HS-5 (cell line): ENCODE data around the gene ZIC1.

ENCODE experiments used
- DNase-seq: peaks from one replicate; pipeline ENCODE4 v3.0.0-alpha.2; 2012; ENCODE audit warnings: low read depth

ZIC1 gene

DNA sequence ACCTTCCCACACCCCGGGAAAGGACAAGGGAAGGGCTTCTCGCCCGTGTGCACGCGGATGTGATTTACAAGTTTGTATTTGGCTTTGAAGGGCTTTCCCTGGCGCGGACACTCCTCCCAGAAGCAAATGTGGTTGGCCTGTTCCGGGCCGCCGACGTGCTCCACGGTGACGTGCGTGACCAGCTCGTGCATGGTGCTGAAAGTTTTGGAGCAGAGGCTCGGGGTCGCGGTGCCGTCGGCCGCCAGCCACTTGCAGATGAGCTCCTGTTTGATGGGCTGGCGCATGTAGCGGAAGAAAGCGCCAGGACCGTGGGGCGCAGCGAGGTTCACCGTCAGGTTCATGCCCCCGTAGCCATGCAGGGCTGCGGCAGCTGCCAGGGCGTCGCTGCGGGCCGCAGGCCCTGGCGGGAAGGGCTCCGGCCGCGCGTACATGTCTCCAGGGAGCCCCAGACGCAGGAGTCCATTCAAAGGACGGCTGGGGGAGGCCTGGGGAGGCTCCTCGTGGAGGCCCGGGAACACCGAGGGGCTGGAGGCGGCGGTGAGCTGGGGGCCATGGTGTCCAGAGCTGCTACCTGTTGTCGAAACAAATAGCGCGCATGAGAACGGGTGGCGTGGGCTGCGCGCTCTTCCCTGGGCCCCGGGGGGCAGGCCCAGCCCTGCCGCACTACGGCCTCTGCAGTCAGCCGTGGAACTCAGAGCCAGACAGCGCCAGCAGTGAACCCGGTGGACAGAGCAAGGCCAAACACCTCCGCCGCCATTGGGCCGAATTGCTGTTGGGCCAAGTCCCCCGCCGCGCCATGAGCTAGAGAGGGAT is 13.1 kb upstream of the ZIC1 start:
- DNase-seq, result no peak

DNA sequence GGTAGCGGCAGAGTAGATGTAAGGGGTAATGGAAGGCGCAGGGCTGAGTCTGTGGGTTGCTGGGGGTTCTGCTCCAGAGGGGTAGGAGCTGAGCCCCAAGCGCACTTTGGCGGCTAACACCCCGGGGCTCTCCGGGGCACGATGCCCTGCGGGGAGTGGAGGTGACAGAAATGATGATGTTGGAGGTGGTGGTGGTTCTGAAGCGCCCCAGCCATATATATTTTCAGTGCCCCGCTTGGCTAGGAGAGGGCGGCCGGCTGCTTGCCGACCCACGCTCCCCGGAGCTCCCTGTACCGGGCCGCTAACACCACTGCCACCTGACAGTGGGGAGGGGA is 12.5 kb upstream of the ZIC1 start:
- no peak for DNase-seq

DNA sequence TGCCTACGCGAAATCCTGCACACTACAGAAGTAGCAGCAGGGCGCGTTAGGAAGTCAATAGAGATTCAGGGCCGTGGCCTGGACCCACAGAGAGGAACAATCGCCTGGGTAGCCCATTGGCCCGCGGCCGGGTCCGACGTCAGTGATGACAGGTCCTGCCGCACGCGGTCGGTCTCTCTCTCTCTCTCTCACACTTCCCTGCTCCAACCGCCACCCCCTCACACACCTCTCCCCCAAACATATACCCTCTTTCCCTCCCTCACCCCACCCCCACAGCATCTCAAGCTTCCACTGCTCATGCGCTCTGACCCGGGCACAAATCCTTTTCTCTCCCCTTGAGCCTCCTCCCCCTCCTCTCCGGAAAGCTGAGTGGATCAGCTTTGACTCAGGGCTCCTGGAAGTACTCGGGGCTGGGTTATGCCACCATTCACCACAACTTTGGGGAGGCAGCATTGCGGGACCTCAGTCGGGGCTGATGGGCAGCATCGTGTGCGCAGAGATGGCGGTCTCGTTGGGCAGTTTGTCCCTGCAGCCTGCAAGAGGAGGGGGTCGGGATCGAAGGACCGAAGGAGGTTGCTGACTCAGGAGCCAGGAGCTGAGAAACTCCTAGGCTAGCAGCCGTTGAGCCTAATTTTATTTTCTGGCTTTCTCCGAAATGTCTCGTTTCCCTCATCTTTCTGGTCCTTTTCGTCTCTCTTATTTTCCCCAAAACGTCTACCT is 11.8 kb upstream of the ZIC1 start:
- DNase-seq, result no peak

DNA sequence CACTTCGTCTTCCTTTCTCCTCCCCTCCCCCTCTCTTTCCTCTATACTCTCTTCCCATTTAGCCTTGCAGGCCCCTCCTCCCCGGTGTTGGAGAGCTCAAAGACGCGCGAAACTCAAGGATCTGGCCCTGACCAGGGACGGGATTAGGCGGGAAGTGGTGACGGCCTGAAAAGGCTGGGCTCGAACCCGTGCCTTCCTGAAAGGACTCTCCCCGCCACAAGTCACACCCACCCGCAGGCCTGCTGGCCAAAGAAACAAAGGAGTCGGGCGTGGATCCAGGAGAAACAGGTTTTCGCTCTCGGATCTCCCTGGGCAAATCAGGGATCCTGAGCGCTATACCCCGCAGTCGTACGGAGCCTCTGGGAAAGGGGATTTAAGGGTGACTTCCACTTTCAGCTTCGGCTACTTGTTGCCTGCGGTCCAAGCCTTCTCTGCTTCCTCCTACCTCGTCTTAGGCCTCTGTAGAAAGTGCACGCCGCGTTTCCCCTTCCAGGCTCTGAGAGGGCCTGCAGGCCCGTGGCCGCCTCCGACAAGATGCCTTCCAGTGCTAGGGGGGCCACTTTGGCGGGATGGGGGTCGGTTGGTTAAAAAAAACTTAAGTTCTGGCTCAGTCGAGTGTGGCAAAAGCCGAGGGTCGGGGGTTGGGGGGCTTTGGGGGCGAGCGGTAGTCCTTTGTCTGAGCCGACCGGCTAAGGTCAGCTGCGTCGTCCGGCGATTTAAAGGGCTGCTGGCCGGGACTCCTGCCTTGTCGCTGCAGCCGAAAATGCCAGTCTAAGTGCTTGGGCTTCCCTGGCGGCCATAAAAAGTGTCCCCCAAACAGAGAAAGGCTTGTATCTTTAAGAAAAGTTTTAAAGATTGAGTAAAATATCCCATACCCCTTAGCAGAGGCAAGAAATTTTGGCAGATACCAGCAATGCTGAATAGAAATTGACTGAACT is 11.0 kb upstream of the ZIC1 start:
- DNase-seq, result no peak

DNA sequence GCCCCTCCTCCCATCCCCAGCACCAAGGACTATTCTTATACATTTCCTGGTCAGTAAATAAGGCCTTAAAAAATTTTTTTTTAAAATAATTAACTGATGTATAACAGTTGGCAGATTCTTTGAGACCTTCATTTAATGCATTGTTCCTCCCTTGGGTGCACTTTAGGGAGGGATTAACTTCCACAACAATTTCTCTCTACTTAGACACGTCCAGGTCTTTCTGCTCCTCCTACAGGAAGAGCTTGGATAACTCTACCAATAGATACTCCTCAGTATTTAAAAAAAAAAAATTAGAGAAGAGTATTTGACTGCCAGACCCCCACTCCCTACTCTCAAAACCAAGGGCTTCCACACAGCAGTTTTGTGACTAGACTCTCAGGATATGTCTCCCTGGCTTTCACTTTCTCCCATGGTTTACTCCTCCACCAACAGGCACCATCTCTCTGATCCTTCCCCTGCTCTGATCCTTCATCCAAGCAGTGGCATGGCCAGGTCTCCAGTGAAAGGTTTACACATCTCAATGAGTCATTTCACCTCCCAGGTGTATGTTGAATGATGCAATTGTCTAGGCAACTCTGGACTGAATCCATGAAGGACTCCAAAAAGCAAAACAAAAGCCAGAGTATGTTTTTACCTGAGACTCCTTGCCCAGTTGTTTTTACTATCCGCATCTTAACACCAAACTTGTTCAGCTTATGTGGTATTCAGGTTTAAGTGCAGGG is 10.2 kb upstream of the ZIC1 start:
- DNase-seq, result no peak

DNA sequence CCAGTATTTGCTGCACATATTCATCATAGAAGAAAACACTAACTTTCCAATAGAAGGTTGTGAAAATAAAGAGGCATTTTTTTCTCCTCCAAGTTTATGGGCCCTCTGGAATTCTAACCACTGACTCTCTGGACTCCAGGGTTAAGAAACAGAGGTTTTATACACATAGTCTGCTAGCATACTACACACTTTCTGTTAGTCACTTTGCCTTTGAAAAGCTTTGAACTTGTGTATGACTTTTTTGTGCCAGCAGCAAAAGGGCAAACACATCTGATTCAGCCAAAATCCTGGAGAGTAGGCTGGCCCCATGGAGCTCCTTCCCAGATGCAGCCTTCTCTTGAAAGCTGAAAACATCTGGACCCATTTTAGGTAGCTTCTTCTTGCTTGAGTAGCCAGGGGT is 9.1 kb upstream of the ZIC1 start:
- no peak for DNase-seq

DNA sequence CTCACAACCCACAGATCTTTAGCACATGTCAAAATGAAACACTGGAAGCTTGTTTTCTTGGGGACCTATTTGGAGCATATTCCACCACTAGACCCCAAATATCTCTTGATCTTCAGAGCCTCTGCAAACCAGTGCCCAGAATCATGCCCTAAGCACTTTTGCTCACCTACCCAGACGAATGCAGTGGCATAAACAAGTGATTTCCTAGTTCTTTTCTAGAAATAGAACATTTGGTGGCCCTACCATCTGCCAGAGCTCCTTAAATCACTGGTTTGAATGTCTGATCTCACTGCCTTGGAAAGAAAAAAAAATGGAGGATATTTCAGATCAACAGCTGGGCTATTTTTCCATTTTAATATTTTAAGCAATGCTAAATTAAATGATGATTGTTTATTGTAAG is 8.2 kb upstream of the ZIC1 start:
- no peak for DNase-seq

DNA sequence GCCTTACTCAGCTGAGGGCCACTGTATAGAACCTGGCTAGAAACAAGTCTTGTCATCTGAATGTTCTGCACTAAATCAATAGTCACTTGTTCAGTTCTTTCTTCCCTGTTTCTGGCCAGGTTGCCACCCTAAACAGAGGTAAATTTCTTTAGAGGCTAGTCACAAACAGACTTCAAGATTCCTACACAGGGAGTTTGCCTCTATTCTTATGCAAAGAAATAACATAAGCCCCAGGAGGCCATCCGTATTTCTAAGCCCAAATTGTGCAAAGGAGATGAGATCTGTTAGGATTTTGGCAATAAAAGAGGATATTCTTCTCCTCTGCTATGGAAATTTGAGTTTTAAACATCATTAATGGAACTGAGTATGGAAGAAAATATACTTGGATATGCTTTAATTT is 7.7 kb upstream of the ZIC1 start:
- DNase-seq, result no peak

DNA sequence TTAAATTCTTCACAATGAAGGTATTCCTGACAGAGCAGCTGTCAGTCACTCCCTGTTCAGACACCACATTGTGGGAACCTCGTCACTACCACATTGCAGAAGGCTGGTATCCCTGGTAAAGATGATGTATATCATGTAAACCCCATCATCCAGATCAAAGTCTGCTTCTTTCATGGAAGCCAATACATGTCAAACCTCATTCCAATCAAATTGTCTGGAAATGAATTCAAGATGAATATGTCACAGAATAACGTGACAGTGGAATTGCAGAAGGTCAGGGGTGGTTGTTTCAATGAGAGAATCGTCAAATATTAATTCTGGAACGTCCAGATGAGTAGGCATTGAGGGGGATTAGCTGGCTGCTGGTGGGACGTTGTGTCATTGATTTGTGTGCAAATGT is 7.0 kb upstream of the ZIC1 start:
- DNase-seq, result no peak

DNA sequence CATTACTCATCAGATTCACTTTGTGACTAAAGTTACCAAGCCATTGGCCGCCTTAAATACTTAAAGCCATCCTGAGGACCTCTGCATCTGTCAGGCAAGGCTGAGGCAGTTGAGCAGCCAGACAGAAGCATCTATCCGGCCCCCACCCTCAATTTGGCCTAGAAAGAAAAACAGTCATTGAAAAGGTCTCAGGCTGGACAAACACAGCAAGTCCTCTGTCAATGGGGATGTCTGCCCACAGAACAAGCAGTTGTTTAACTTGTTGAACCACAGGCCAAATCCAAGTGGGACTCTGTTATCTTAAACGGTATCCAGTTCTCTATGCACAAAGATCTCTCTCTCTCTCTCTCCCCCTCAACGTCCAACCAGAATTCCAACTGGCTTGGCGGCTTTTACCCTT is 5.7 kb upstream of the ZIC1 start:
- no peak for DNase-seq

DNA sequence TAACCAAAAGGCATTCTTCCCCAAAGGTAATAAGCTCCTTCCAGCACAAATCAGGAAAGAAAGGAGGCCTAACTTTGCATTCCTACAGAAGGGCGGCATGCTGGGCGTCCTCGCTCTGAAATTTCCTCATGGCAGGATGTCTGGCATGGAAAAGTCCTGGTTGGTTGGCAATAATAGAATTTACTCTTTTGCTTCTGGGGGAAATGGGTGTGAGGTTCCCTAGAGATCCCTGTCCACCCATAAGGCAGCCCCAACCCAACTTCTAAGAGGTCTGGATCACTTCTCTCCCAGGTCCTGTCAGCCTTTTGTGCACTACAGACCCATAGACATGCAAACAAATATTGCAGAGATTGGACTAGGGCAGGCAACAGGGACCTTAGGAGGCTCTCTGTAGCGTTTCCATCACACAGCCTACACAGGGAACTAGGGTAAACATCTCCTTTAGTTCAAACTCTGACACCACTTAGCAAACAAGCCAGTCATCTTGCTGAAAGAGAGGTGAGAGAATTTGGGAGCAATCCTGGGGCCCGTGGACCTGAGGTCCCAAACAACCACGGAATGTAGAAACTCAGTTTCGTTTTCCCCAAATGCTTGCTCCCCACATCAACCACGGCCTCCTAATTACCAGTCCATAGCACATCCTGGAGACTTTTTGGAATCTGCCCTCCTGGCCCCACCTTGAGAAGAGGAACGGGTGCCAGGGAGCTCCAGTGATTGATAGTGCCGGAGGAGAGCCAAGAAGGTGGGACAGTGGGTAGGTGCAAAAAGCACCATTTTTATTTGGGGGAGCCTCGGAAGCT is 5.0 kb upstream of the ZIC1 start:
- DNase-seq, result no peak

DNA sequence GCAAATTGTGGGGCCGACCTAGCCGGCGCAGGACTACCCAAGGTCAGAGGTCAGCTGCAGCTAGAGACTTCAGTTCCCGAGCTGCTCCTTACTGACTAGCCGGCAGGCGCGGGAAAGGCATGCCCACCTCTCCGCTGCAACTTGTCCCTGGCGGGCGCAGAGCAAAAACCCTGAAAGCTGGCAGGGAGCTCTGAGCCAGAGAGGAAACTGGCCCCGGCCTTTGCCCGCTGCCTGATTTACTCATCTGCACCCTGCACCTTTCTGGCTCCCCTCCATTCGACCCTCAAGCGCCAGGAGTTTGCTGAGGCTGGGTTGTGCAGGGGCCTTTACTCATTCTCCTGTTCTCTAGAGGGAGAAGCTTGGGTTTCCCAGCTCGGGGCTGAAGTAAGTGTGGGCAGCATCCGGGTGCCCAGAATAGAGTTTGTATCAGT is 4.3 kb upstream of the ZIC1 start:
- no peak for DNase-seq

DNA sequence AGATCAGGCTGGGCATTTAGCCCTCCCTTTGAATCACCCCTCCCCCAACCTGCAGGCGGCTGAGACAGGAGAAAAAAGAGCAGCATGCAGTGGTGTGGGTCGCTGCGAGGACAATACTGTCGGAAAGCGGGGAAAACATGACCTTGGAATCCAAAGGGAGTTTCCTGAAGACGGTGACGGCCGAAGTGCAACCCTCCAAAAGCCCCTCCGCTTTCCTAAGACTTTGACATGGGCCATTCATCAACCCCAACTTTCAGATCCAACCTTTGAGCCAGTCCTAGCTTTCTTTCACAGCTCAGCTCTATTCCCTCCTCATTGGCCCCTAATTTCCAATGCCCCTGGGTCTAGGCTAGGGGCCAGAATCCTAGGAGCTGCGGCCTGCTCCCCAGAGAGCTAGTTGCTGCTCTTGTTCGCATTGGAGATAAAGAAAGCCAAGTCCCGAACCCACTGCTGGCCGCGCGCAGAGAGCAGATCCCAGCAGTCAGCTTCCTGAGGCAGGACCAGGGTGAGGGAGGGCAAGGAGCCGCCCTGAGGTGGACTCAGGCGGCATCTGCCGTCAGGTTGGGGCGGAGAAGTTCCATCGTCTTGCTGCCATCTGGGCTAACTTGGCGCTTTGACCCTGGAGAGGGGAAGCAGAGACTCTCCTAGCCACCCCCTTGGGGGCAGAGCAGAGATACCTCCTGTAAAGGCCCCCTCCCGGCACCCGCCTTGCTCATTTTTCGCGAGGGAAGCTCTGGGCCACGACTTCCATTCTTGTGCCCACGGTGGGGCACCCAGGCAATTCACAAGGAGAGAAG is 3.7 kb upstream of the ZIC1 start:
- no peak for DNase-seq

DNA sequence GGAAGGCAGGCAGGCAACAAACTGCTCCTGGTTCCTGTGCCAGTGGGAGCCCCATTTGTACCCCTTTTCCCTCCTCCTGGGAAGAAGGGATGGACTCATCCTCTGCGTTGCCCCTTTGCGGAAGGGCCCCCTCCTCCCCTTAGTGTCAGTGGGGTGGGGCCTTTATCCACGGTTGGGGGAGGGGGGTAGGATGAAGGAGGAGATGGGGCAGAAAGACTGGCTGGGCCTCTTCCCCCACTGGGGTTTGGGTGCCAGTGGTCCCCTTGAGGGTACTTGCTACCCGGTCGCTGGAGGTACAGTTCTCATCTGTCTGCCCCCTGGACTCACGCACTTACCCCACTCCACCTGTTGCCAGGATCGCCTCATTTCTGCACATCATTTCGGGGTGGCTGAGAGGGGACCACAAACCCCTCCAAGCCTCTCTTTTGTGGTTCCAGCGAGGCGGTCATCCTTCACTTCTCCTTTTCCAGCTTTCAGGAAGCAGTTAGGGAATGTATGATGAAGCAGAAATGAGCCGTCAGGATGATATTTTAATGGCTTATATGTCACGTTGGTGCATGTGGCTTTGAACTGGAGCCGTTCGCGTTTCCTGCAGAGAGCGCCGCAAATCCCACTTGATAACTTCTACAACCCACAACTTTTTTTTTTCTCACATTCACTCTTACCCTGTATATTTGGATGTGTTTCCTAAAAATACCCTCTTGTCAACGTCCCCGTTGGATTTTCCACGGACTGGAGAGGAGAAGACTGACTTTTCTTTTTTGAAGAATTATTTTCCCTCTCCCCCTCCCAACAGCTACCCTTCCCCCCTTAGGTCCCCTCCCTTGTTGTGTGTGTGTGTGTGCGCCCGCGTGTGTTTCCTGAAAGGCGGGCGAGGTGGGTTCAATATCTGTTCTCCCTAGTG is 2.9 kb upstream of the ZIC1 start, which contains the start of gene ZIC4:
TSS of gene ZIC4 (minus strand) at position 516 of the 904 bp plus-strand sequence. CDS start 3,746 bp downstream, outside the sequence.
- no peak for DNase-seq

DNA sequence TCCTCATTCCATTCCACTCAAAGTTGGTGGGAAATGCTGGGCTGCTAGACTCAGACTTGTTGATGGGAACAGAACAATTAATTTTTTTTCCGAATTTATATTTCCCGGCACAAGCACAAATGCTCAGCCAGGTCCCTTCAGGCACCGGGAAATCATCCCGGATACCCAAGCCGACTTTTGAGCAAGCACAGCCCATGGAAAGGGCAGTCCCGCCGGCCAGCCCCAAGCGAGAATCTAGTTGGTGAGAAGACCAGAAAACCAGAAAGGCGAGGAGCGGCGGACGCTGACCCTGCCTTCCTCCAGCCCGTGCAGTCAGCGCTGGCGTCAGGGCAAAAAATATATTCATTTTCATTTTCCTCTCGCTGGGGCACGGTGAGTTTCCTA is 2.1 kb upstream of the ZIC1 start:
- no peak for DNase-seq

DNA sequence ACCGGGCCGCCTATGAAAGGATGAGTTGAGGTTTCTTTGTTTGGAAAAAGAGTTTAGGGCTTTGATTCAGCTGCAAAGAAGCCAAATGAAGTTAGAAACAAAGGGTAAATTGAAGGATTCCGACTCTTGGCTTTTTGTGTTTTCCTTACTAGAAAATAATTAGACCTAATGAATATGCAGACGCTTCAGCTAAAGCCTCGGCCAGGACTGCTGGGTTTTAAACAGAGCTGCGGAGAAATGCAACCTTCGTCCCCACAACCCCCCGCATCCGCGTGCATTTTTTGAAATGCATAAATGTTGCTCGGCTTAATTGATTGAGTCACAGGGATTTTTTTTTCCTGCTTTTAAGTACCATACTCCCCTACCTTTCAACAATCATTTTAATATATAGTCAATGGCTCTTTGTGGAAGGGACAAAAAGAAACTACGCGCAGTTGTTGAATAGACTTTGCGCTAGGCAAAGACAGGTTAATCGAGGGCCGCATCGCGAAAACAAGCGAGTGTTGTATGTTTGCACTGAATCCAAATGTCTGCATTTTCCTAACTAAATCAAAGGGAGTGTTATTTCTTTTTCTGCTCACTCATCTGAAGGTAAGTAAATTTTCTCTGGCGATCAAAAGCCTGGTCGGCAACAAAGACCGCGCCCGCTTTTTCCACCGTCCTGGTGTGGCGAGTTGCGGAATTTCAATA is 1.5 kb upstream of the ZIC1 start:
- DNase-seq, result no peak

DNA sequence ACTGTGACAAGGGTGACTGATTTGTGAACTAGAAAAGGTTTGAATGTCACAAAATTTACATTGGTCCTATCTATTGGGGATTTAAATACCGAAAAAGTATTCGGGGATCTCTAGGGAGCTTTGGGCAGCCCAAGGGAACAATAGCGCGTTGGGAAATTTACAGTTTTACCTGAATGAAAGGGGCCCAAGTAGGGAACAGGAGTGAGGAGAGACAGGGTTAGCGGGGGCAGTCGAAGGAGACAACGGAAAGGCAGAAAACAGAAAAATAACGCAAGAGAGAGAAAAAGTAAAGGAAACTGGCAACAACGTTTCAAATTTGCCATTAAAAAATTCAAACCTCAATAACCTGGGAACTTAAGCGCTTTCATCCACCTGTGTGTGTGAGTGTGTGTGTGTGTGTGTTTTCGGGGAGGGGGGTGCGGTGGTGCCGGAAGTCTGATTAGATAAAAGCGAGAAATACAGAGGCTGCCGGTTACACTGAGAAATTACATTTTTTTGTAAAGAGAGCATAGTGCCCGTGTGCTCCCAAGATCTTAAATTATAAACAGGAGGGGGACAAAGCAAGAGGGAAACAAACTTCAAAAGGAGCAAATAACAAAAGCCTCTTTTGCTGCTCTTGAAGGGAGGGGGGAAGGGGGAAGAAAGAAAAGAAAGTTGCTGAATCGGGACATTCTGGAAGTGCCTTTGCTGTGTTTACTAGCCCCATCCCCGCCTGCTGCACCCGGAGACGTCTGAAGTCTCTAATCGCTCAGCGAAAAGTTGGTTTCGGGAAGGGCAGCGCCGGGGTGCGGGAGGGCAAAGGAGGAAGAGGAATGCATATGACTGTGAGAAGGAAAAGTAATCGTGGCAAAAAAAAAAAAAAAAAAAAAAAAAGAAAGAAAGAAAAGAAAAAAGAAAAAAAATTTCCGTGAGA is 721 bp upstream of the ZIC1 start:
- no peak for DNase-seq
